HepG2 (cell line): ENCODE results near the gene PHF2. TPM values are rescaled to one million over a fixed set of nuclear protein-coding genes. Genes with fewer than 3 reads are reported as not detected.

ENCODE experiments used
- ATAC-seq: fragments of 200-7000 bp; cut with Tn5 transposase; 3 replicates; pipeline ENCODE4 v1.9.1; 2020; ENCODE audit warnings: mild to moderate bottlenecking, moderate library complexity
- BruUV-seq: library from RNA; stranded (reverse); fragments of 400-500 nt; replicated peaks from 2 replicates; lab custom pipeline; 2021; lab: Mats Ljungman, UMichigan
- CTCF ChIA-PET: fragments of 300-600 bp; formaldehyde crosslinking; extraction: SDS; loops from one replicate; lab custom pipeline; 2021; ENCODE audit warnings: low total read pairs, inconsistent platforms, low intra/inter-chr PET ratio; lab: Yijun Ruan, JAX
- POLR2A ChIA-PET: fragments of 350-600 bp; sonication (Branson Sonifier 250); formaldehyde crosslinking; loops from one replicate; lab custom pipeline; 2020; ENCODE audit warnings: antibody characterized with exemption, inconsistent platforms; lab: Yijun Ruan, JAX
- DNase-seq: peaks from one replicate; pipeline ENCODE4 v3.0.0-alpha.2; 2015; ENCODE audit warnings: low spot score
- FAIRE-seq: peaks from 3 replicates; lab custom pipeline; 2011; peaks lifted over from hg19 to GRCh38; lab: Jason Lieb, UNC
- H2AFZ ChIP-seq: one replicate; pipeline ENCODE4 v1.6.1; 2011; ENCODE audit warnings: low read length, inconsistent platforms
- H3K27ac ChIP-seq: fragments of 300-600 bp; 3 replicates; pipeline ENCODE4 v1.8.0; 2011; ENCODE audit warnings: mixed run types, mild to moderate bottlenecking, mixed read lengths, low read length, inconsistent platforms; ENCODE audit not compliant: insufficient read depth; ENCODE audit errors: extremely low read length
- H3K27me3 ChIP-seq, 2 experiments: fragments of 200-600 bp in 1 of 2; 2 replicates in 1 of 2; 3 replicates in 1 of 2; pipeline versions ENCODE4 v1.6.0 to v1.8.0; 2011; ENCODE audit warnings: low read length in 2 of 2, mild to moderate bottlenecking in 2 of 2, moderate library complexity in 2 of 2, inconsistent platforms in 1 of 2; ENCODE audit not compliant: insufficient read depth in 2 of 2, control insufficient read depth in 1 of 2
- H3K36me3 ChIP-seq, 2 experiments: fragments of 200-600 bp in 1 of 2; replicated peaks in 1 of 2; 2 replicates in 1 of 2; 3 replicates in 1 of 2; pipeline versions ENCODE4 v1.5.1 to v1.8.0; 2011; ENCODE audit warnings: low read length in 2 of 2, inconsistent platforms in 1 of 2; ENCODE audit not compliant: insufficient read depth in 2 of 2, control insufficient read depth in 1 of 2
- H3K4me1 ChIP-seq: 2 replicates; pipeline ENCODE4 v1.5.1; 2012; ENCODE audit warnings: low read length, inconsistent platforms; ENCODE audit not compliant: insufficient read depth
- H3K4me2 ChIP-seq: 2 replicates; pipeline ENCODE4 v1.6.0; 2011; ENCODE audit warnings: low read depth, low read length, inconsistent platforms
- H3K4me3 ChIP-seq, 3 experiments: fragments of 200-600 bp in 1 of 3; sonication (generic), shearing (Covaris generic) in 1 of 3; replicated peaks in 1 of 3; 2 replicates each; pipeline ENCODE4 v1.5.1; 2011 to 2016; ENCODE audit warnings: low read length in 3 of 3, inconsistent platforms in 2 of 3, low read depth in 2 of 3, mild to moderate bottlenecking in 2 of 3, control low read depth in 1 of 3, mixed read lengths in 1 of 3; ENCODE audit not compliant: insufficient read depth in 1 of 3
- H3K79me2 ChIP-seq: one replicate; pipeline ENCODE4 v1.6.1; 2011; ENCODE audit warnings: low read length, inconsistent platforms; ENCODE audit not compliant: insufficient read depth
- H3K9ac ChIP-seq: 2 replicates; pipeline ENCODE4 v1.6.0; 2011; ENCODE audit warnings: mild to moderate bottlenecking, low read depth, low read length, inconsistent platforms; ENCODE audit not compliant: insufficient read depth
- H3K9me3 ChIP-seq: 2 replicates; pipeline ENCODE4 v1.5.1; 2012; ENCODE audit warnings: mild to moderate bottlenecking, low read length
- H4K20me1 ChIP-seq: 2 replicates; pipeline ENCODE4 v1.6.0; 2011; ENCODE audit warnings: inconsistent platforms, mild to moderate bottlenecking, low read length, moderate library complexity; ENCODE audit not compliant: insufficient read depth
- CEBPG ChIP-seq: IDR thresholded peaks from 2 replicates; pipeline ENCODE4 v1.6.1; 2016
- DR1 ChIP-seq: sonication (generic); formaldehyde crosslinking; IDR thresholded peaks from 2 replicates; pipeline ENCODE4 v1.8.0; 2021; ENCODE audit warnings: mild to moderate bottlenecking, missing genetic modification reagents, inconsistent platforms
- HNRNPUL1 ChIP-seq: fragments of 200-400 bp; formaldehyde crosslinking; IDR thresholded peaks from 2 replicates; pipeline ENCODE4 v1.6.1; 2017; ENCODE audit warnings: low read depth, mild to moderate bottlenecking, low read length, moderate library complexity
- HOXD1 ChIP-seq: sonication (generic); formaldehyde crosslinking; IDR thresholded peaks from 2 replicates; pipeline ENCODE4 v1.5.0; 2020; ENCODE audit warnings: missing genetic modification reagents
- NFRKB ChIP-seq: fragments of 450-650 bp; IDR thresholded peaks from 2 replicates; pipeline ENCODE4 v1.6.1; 2017
- RXRA ChIP-seq: sonication (generic); formaldehyde crosslinking; IDR thresholded peaks from 2 replicates; pipeline ENCODE4 v1.5.1; 2020; ENCODE audit warnings: missing genetic modification reagents
- SAFB2 ChIP-seq: sonication (generic); formaldehyde crosslinking; IDR thresholded peaks from 2 replicates; pipeline ENCODE4 v1.5.1; 2020; ENCODE audit warnings: missing genetic modification reagents, low read depth, mild to moderate bottlenecking, borderline replicate concordance
- ZMYM3 ChIP-seq: sonication (generic); formaldehyde crosslinking; IDR thresholded peaks from 2 replicates; pipeline ENCODE4 v1.5.1; 2020; ENCODE audit warnings: mild to moderate bottlenecking, missing genetic modification reagents
- ZNF563 ChIP-seq: sonication (generic); formaldehyde crosslinking; IDR thresholded peaks from 2 replicates; pipeline ENCODE4 v1.8.0; 2022; ENCODE audit warnings: mild to moderate bottlenecking, moderate library complexity, missing genetic modification reagents
- ZNF816 ChIP-seq: sonication (generic); formaldehyde crosslinking; IDR thresholded peaks from 2 replicates; pipeline ENCODE4 v1.8.0; 2022; ENCODE audit warnings: missing genetic modification reagents, mild to moderate bottlenecking, borderline replicate concordance
- WGBS: methylation state at CpG from one replicate; pipeline ENCODE4 v1.1.6; 2017; ENCODE audit warnings: low lambda C conversion rate; 5-methylcytosine and 5-hydroxymethylcytosine counted together
- in situ Hi-C: cut with HindIII; loops from 2 replicates; pipeline ENCODE4 v1.10.0; 2017; ENCODE audit warnings: low pct_unique_long_range_greater_than_20kb; ENCODE audit not compliant: extremely low pct_ligation_motif_present
- intact Hi-C: fragments of 100-400 bp; cut with micrococcal nuclease; formaldehyde crosslinking; loops from one replicate; pipeline ENCODE4 v1.10.0; 2022; ENCODE audit not compliant: unreplicated experiment
- polyA plus RNA-seq, 8 experiments: library from polyadenylated mRNA; depleted of rRNA in 3 of 8; stranded (reverse) in 7 of 8; unstranded in 1 of 8; fragments of >200 nt; fragmentation: Illumina TruSeq in 4 of 8; extraction: Trizol in 4 of 8; gene quantifications; 2 replicates each; pipeline versions ENCODE4 v1.2.1 to v1.2.3, GENCODE V29; 2011 to 2016; ENCODE audit warnings: low read depth in 4 of 8, missing spikeins in 1 of 8, mixed read lengths in 1 of 8; ENCODE audit not compliant: insufficient read depth in 1 of 8
- total RNA-seq, 5 experiments: library from RNA; depleted of rRNA; stranded (reverse); fragments of >200 nt; fragmentation: Illumina TruSeq; extraction: Trizol; gene quantifications; 2 replicates each; pipeline ENCODE4 v1.2.3, GENCODE V29; 2016; ENCODE audit warnings: low read depth in 1 of 5
- TF ChIP-seq, protein P1 (sequence below): sonication (generic); formaldehyde crosslinking; IDR thresholded peaks from 2 replicates; pipeline ENCODE4 v1.9.0; 2021; ENCODE audit warnings: missing genetic modification reagents, borderline replicate concordance

Gene PHF2
- total and polyA plus RNA-seq, 2 of the 13 experiments (the other 11 are each of a cell fraction or from before 2014, with no cell fraction given) = 6.6 to 9.1 TPM

DNA sequence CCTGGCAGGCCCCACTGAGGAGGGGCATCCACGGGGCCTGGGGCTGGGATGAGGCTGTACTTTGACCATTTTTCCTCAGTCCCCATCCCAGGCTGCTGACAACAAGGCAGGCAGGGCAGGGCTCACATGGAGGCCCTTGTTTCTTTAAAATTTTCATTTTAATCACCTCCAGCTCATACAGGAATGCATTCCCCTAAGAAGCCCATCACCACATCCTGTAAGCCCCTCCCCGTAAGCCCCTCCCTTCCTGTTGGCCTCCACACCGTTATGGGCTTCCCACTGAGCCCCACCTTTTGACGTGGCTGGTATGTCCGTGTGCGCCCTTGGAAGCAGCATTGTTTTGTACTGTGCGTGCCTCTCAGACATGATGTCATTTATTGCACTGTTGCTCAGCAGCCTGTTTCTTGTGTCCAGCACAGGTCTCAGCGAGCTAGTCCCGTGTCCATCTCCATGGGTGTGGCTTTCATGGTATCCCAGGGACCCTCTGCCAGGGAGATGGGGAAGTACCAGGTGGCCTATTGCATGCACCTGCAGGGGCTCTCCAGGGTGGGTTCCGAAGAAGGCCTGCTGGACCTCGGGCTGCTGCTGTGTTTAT, 22.4 kb downstream of the PHF2 start:
- no peak overlapping the region for H3K9ac ChIP-seq
- intact Hi-C loops = no loop called here
- no peak overlapping the region for H3K4me2 ChIP-seq
- in situ Hi-C loops = no loop called here
- ChIA-PET CTCF (no interaction called here), POLR2A (no interaction called here)
- H3K27ac ChIP-seq = no peak overlapping the region
- H3K36me3 ChIP-seq = no peaks in the 10 kb centered on the region
- H3K4me1 ChIP-seq = peaks cover 10% of the 10 kb centered on the region
- no TSS peak for BruUV-seq
- 95% methylated on average over 10 of the region's 11 CpGs for WGBS
- no peaks in the 10 kb centered on the region for H3K27me3 ChIP-seq
- H4K20me1 ChIP-seq = no peaks in the 10 kb centered on the region
- ATAC-seq = peak; percentile 22; the same call in 2 of the 3 replicates
- no peak for DNase-seq
- H2AFZ ChIP-seq = no peak overlapping the region
- H3K4me3 ChIP-seq = no peak overlapping the region
- FAIRE-seq = no peak
- H3K79me2 ChIP-seq = peaks cover 20% of the 10 kb centered on the region
- TF ChIP-seq NFRKB (no peak), ZNF816 (CRISPR knock-in tag) (no peak), RXRA (CRISPR knock-in tag) (no peak)
- H3K9me3 ChIP-seq = no peaks in the 10 kb centered on the region

GRCh38 chr9:93599571-93600403, 23.4 kb downstream of the PHF2 start:
- ChIA-PET CTCF (no interaction called here), POLR2A (interaction anchor here (0.7 kb wide), 1 partner anchor 479 kb away, joined by 3 read pairs; no protein-coding TSS in a partner anchor)
- ATAC-seq = no peak
- no peak for FAIRE-seq
- no TSS peak for BruUV-seq
- H3K9me3 ChIP-seq = no peaks in the 10 kb centered on the region
- H3K27ac ChIP-seq = no peak overlapping the region
- intact Hi-C loops = no loop called here
- H3K27me3 ChIP-seq = no peaks in the 10 kb centered on the region
- H3K9ac ChIP-seq = no peak overlapping the region
- TF ChIP-seq DR1 (CRISPR knock-in tag) (no peak), ZMYM3 (no peak), HOXD1 (CRISPR knock-in tag) (no peak), HNRNPUL1 (no peak), ZNF563 (no peak), SAFB2 (CRISPR knock-in tag) (no peak), CEBPG (CRISPR knock-in tag) (no peak)
- TF ChIP-seq, protein P1, sequence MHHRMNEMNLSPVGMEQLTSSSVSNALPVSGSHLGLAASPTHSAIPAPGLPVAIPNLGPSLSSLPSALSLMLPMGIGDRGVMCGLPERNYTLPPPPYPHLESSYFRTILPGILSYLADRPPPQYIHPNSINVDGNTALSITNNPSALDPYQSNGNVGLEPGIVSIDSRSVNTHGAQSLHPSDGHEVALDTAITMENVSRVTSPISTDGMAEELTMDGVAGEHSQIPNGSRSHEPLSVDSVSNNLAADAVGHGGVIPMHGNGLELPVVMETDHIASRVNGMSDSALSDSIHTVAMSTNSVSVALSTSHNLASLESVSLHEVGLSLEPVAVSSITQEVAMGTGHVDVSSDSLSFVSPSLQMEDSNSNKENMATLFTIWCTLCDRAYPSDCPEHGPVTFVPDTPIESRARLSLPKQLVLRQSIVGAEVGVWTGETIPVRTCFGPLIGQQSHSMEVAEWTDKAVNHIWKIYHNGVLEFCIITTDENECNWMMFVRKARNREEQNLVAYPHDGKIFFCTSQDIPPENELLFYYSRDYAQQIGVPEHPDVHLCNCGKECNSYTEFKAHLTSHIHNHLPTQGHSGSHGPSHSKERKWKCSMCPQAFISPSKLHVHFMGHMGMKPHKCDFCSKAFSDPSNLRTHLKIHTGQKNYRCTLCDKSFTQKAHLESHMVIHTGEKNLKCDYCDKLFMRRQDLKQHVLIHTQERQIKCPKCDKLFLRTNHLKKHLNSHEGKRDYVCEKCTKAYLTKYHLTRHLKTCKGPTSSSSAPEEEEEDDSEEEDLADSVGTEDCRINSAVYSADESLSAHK (CRISPR knock-in tag) = no peak
- no peaks in the 10 kb centered on the region for H4K20me1 ChIP-seq
- H2AFZ ChIP-seq = no peak overlapping the region
- no peaks in the 10 kb centered on the region for H3K36me3 ChIP-seq
- in situ Hi-C loops = no loop called here
- no peak for DNase-seq
- 92% methylated on average over 9 of the region's 17 CpGs for WGBS
- H3K79me2 ChIP-seq = peaks cover 19% of the 10 kb centered on the region
- no peak overlapping the region for H3K4me2 ChIP-seq
- no peak overlapping the region for H3K4me3 ChIP-seq
- peaks cover 10% of the 10 kb centered on the region for H3K4me1 ChIP-seq
